Measurements from ENCODE around the gene RANBP9. TPM values are rescaled to one million over a fixed set of nuclear protein-coding genes. Genes with fewer than 3 reads are reported as not detected.
A peak's percentile ranks its signal among the peaks of the same experiment; 100 is the strongest.

RANBP9 gene
- total and polyA plus RNA-seq, 8 donors = 9.6 to 22.2 (median 16.6) TPM

GRCh38 chr6:13572951-13573654 lies 138.5 kb downstream of the RANBP9 start:
- Histone ChIP-seq H3K27ac (peak overlapping the region in 2 of 4 donors; percentile 97 to 98), H3K36me3 (no peaks in the 10 kb centered on the region), H3K9me3 (no peaks in the 10 kb centered on the region), H3K4me1 (peaks cover 0 to 4% (median 0%) of the 10 kb centered on the region in 3 donors), H3K4me3 (peak overlapping the region in 3 of 4 donors; percentile 58 to 90 (median 70)), H3K27me3 (no peaks in the 10 kb centered on the region)
- 66 to 69% methylated on average over 16 of the region's 16 CpGs for WGBS, 2 donors
- ATAC-seq (no peak), FAIRE-seq (no peak), DNase-seq (no peak)
- no peak for TF ChIP-seq CTCF (IDR thresholded peaks at IDR 0.05)
- intact Hi-C loops (cut with DNase I) = no loop called here

GRCh38 chr6:13572240-13572639 lies 139.4 kb downstream of the RANBP9 start:
- DNase-seq (no peak), ATAC-seq (no peak), FAIRE-seq (no peak)
- TF ChIP-seq CTCF (IDR thresholded peaks at IDR 0.05) = no peak
- no peaks in the 10 kb centered on the region for H3K9me3 ChIP-seq
- H3K27me3 ChIP-seq = no peaks in the 10 kb centered on the region
- no peaks in the 10 kb centered on the region for H3K36me3 ChIP-seq
- H3K4me1 ChIP-seq = peaks cover 0 to 4% (median 0%) of the 10 kb centered on the region in 3 donors
- no peak overlapping the region for H3K27ac ChIP-seq
- no peak overlapping the region for H3K4me3 ChIP-seq
- 86 to 92% methylated on average over 7 of the region's 7 CpGs for WGBS, 2 donors
- intact Hi-C loops (cut with DNase I) = no loop called here

Other genes with a start within 250 kb of the RANBP9 start
- 1 to 10 TPM; 1.5 to 2.7 (median 2.1) TPM for gene GFOD1, start 224.2 kb downstream of the RANBP9 start, total RNA-seq
- 1 to 10 TPM; 1.4 to 2.2 TPM for gene GFOD1, start 224.2 kb downstream of the RANBP9 start, polyA plus RNA-seq
- 1 to 10 TPM; 3.8 to 8.6 (median 4.7) TPM for gene SIRT5, start 137.2 kb downstream of the RANBP9 start, total RNA-seq
- 1 to 10 TPM; 4.6 to 8.0 TPM for gene SIRT5, start 137.2 kb downstream of the RANBP9 start, polyA plus RNA-seq
- 10 to 100 TPM; 22.9 to 35.3 (median 28.1) TPM for gene NOL7, start 96.5 kb downstream of the RANBP9 start, total RNA-seq
- 10 to 100 TPM; 22.7 to 40.3 TPM for gene NOL7, start 96.5 kb downstream of the RANBP9 start, polyA plus RNA-seq
- gene MCUR1, start 102.7 kb upstream of the RANBP9 start, total RNA-seq = 10 to 100 TPM; 10.7 to 14.5 (median 11.9) TPM
- 10 to 100 TPM in 1 of 2 donors, 1 to 10 TPM in 1; 6.8 to 14.3 TPM for gene MCUR1, start 102.7 kb upstream of the RANBP9 start, polyA plus RNA-seq
- 1 to 10 TPM in 1 of 6 donors, under 1 TPM in 5; 0.38 to 2.2 (median 0.77) TPM for gene RNF182, start 213.1 kb upstream of the RANBP9 start, total RNA-seq
- 1 to 10 TPM in 1 of 2 donors, under 1 TPM in 1; 0.34 to 1.2 TPM for gene RNF182, start 213.1 kb upstream of the RANBP9 start, polyA plus RNA-seq

All from pancreas (tissue), 10 donors.